Parathyroid adenoma (tissue), 2 donors: ENCODE data around the gene AFDN.

Source experiments
- H2AFZ ChIP-seq: fragments of 300-600 bp; sonication (generic); one replicate; pipeline ENCODE4 v1.7.0; 2017; ENCODE audit warnings: antibody characterized with exemption, mild to moderate bottlenecking
- H3K27ac ChIP-seq: fragments of 300-600 bp; sonication (generic); one replicate; pipeline ENCODE4 v1.7.0; 2017
- H3K27me3 ChIP-seq: fragments of 300-600 bp; sonication (generic); one replicate; pipeline ENCODE4 v1.7.0; 2017; ENCODE audit warnings: low read length; ENCODE audit not compliant: control insufficient read depth, insufficient read depth
- H3K36me3 ChIP-seq: fragments of 300-600 bp; sonication (generic); one replicate; pipeline ENCODE4 v1.7.0; 2017; ENCODE audit warnings: low read length; ENCODE audit not compliant: control insufficient read depth, insufficient read depth
- H3K4me1 ChIP-seq: fragments of 300-600 bp; sonication (generic); one replicate; pipeline ENCODE4 v1.7.0; 2017; ENCODE audit warnings: control low read depth
- H3K4me2 ChIP-seq: fragments of 300-600 bp; sonication (generic); one replicate; pipeline ENCODE4 v1.7.0; 2017; ENCODE audit warnings: low read length
- H3K4me3 ChIP-seq: fragments of 300-600 bp; sonication (generic); one replicate; pipeline ENCODE4 v1.7.0; 2017; ENCODE audit warnings: low read depth, low read length
- H3K79me2 ChIP-seq: fragments of 300-600 bp; sonication (generic); one replicate; pipeline ENCODE4 v1.7.0; 2017; ENCODE audit warnings: control low read depth
- H3K9ac ChIP-seq: fragments of 300-600 bp; sonication (generic); one replicate; pipeline ENCODE4 v1.7.0; 2017; ENCODE audit warnings: mild to moderate bottlenecking
- H3K9me3 ChIP-seq: fragments of 300-600 bp; sonication (generic); one replicate; pipeline ENCODE4 v1.7.0; 2017; ENCODE audit warnings: low read length; ENCODE audit not compliant: control insufficient read depth
- CTCF ChIP-seq: fragments of 300-600 bp; sonication (generic); IDR thresholded peaks from one replicate; pipeline ENCODE4 v1.7.0; 2017; ENCODE audit warnings: antibody characterized with exemption, mild to moderate bottlenecking
- donor health status: primary hyperparathyroidism.

The AFDN gene

GRCh38 chr6:167851370-167851952 is 24.8 kb downstream of the AFDN start:
- H3K9ac ChIP-seq, result no peak overlapping the region
- no peak for TF ChIP-seq CTCF
- peaks cover 10% of the 10 kb centered on the region for H3K79me2 ChIP-seq
- no peak overlapping the region for H2AFZ ChIP-seq
- no peak overlapping the region for H3K4me2 ChIP-seq
- H3K4me1 ChIP-seq, result peaks cover 11% of the 10 kb centered on the region
- H3K36me3 ChIP-seq, result no peaks in the 10 kb centered on the region
- no peaks in the 10 kb centered on the region for H3K9me3 ChIP-seq
- no peak overlapping the region for H3K4me3 ChIP-seq
- no peak overlapping the region for H3K27ac ChIP-seq
- no peaks in the 10 kb centered on the region for H3K27me3 ChIP-seq

DNA sequence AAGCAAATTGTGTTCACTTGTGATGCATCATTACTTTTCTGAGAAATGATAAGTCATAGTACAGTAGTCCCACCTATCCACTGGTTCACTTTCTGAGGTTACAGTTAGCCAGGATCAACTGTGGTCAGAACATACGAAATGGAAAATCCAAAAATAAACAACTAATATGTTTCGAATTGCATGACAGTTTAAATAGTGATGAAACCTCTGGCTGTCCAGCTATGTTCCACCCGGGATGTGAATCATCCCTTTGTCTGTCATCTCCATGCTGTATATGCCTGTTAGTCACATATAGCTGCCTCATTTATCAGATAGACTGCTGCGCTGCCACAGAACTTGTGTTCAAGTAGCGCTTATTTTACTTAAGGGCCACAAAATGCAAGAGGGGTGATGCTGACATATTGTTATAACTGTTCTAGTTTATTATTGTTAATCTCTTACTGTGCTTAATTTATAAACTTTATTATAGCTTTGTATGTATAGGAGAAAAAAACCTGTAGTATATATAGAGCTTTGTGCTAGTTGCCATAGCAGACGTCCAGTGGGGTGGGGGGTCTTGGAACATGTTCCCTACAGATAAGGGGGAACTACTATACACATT is 29.2 kb downstream of the AFDN start:
- no peak overlapping the region for H3K27ac ChIP-seq
- H3K4me1 ChIP-seq, result peaks cover 2% of the 10 kb centered on the region
- no peak overlapping the region for H3K9ac ChIP-seq
- no peak overlapping the region for H2AFZ ChIP-seq
- H3K27me3 ChIP-seq, result no peaks in the 10 kb centered on the region
- no peak overlapping the region for H3K4me3 ChIP-seq
- TF ChIP-seq CTCF, result no peak
- H3K9me3 ChIP-seq, result no peaks in the 10 kb centered on the region
- peaks cover 3% of the 10 kb centered on the region for H3K79me2 ChIP-seq
- no peak overlapping the region for H3K4me2 ChIP-seq
- no peaks in the 10 kb centered on the region for H3K36me3 ChIP-seq

- Histone ChIP-seq H3K36me3 (no peaks in the 10 kb centered on the region), H3K4me3 (no peak overlapping the region), H3K9me3 (no peaks in the 10 kb centered on the region), H3K9ac (no peak overlapping the region), H3K27me3 (no peaks in the 10 kb centered on the region), H2AFZ (no peak overlapping the region), H3K27ac (no peak overlapping the region), H3K4me1 (peaks cover 2% of the 10 kb centered on the region), H3K79me2 (peaks cover 3% of the 10 kb centered on the region), H3K4me2 (no peak overlapping the region)
- no peak for TF ChIP-seq CTCF
Observed at GRCh38 chr6:167856474-167856873, 29.8 kb downstream of the AFDN start.

GRCh38 chr6:167856999-167857660 is 30.4 kb downstream of the AFDN start:
- H3K4me2 ChIP-seq, result no peak overlapping the region
- H3K36me3 ChIP-seq, result no peaks in the 10 kb centered on the region
- peaks cover 3% of the 10 kb centered on the region for H3K79me2 ChIP-seq
- H3K4me3 ChIP-seq, result peak overlapping the region; percentile 2
- no peaks in the 10 kb centered on the region for H3K9me3 ChIP-seq
- no peak overlapping the region for H2AFZ ChIP-seq
- H3K27me3 ChIP-seq, result no peaks in the 10 kb centered on the region
- H3K27ac ChIP-seq, result no peak overlapping the region
- H3K4me1 ChIP-seq, result peaks cover 2% of the 10 kb centered on the region
- H3K9ac ChIP-seq, result no peak overlapping the region
- no peak for TF ChIP-seq CTCF
